RWPE2 (cell line): ENCODE data around the gene TBX6.

Experiments
- ATAC-seq: fragments of 200-7000 bp; cut with Tn5 transposase; 3 replicates; pipeline ENCODE4 v1.9.1; 2021; ENCODE audit warnings: low read depth
- DNase-seq: peaks from one replicate; pipeline ENCODE4 v3.0.0-alpha.2; 2020; ENCODE audit warnings: low spot score
- H3K27ac ChIP-seq: fragments of 450-650 bp; 2 replicates; pipeline ENCODE4 v1.5.1; 2017; ENCODE audit warnings: mild to moderate bottlenecking; ENCODE audit not compliant: poor library complexity, severe bottlenecking
- H3K27me3 ChIP-seq: fragments of 250-450 bp; sonication (Bioruptor Pico); 2 replicates; pipeline ENCODE4 v1.5.1; 2021; ENCODE audit warnings: mild to moderate bottlenecking, moderate library complexity; ENCODE audit not compliant: insufficient read depth, poor library complexity, severe bottlenecking
- H3K36me3 ChIP-seq: fragments of 250-450 bp; sonication (Bioruptor Pico); 2 replicates; pipeline ENCODE4 v1.5.1; 2020; ENCODE audit warnings: low read depth, mild to moderate bottlenecking, moderate library complexity
- H3K4me1 ChIP-seq: fragments of 250-450 bp; sonication (Bioruptor Pico); 2 replicates; pipeline ENCODE4 v1.5.1; 2021; ENCODE audit warnings: mild to moderate bottlenecking, moderate library complexity; ENCODE audit not compliant: insufficient read depth, poor library complexity, severe bottlenecking
- H3K4me3 ChIP-seq: fragments of 250-450 bp; sonication (Bioruptor Pico); 2 replicates; pipeline ENCODE4 v1.5.1; 2021; ENCODE audit warnings: mild to moderate bottlenecking, moderate library complexity; ENCODE audit not compliant: severe bottlenecking
- H3K9me3 ChIP-seq: fragments of 250-450 bp; sonication (Bioruptor Pico); 2 replicates; pipeline ENCODE4 v1.5.1; 2021; ENCODE audit warnings: mild to moderate bottlenecking, moderate library complexity; ENCODE audit not compliant: severe bottlenecking
- TF ChIP-seq, protein P1 (sequence below): fragments of 450-650 bp; IDR thresholded peaks from one replicate; pipeline ENCODE4 v1.5.1; 2017; ENCODE audit warnings: mild to moderate bottlenecking, moderate library complexity; ENCODE audit not compliant: poor library complexity, severe bottlenecking

Gene TBX6

DNA sequence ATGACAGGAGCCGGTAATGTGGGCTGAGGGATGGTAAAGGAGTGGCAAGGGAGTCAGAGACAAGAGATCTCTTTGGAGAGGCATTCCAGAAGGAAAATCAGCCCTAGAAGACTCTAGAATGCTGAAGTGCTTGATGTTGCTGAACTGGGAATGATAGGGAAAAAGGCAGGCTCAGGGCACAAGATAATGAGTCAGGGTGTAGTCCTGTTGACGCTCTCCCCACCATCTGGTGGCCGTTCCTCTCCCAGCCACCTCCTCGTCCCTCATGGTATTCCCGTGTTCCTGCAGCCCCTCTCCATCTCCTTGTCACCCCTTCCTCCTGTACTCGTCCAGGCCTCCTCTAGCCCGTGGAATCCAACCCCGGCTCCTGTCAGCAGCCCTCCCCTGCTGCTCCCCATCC is 37.3 kb downstream of the TBX6 start:
- Histone ChIP-seq H3K4me1 (peaks cover 19% of the 10 kb centered on the region), H3K4me3 (no peak overlapping the region), H3K27me3 (no peaks in the 10 kb centered on the region), H3K9me3 (no peaks in the 10 kb centered on the region), H3K27ac (peak overlapping the region; percentile 80), H3K36me3 (peaks cover 22% of the 10 kb centered on the region)
- DNase-seq = no peak
- ATAC-seq = no peak
- TF ChIP-seq, protein P1, sequence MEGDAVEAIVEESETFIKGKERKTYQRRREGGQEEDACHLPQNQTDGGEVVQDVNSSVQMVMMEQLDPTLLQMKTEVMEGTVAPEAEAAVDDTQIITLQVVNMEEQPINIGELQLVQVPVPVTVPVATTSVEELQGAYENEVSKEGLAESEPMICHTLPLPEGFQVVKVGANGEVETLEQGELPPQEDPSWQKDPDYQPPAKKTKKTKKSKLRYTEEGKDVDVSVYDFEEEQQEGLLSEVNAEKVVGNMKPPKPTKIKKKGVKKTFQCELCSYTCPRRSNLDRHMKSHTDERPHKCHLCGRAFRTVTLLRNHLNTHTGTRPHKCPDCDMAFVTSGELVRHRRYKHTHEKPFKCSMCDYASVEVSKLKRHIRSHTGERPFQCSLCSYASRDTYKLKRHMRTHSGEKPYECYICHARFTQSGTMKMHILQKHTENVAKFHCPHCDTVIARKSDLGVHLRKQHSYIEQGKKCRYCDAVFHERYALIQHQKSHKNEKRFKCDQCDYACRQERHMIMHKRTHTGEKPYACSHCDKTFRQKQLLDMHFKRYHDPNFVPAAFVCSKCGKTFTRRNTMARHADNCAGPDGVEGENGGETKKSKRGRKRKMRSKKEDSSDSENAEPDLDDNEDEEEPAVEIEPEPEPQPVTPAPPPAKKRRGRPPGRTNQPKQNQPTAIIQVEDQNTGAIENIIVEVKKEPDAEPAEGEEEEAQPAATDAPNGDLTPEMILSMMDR = no peak

DNA sequence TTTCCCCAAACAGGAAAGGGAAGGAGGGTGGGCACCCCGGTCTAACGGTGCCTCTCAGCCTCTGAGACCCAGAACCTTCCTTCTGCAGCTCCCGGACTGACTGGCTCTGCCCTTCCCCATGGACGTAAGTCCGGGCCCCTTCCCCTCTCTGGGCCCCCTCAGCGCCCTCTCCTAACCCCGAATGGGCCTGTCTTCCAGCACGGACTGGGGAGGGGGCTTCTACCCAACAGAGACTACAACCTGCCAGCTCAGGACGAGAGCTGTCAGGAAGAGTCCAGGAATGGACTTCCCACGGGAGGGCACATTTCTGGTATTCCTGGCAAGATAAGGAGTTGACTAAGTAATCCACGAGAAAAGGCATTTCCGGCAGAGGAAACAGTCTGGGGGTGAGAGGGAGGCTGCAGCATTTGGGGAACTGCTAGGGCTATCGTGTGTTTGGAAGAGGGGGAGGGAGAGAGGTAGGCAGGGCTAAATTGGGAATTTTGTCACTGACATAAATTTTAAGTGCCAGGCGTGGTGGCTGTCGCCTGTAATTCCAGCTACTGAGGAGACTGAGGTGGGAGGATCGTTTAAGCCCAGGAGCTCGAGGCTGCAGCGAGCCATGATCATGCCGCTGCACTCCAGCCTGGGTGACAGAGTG is 38.2 kb downstream of the TBX6 start:
- peak; percentile 57 for ATAC-seq
- peaks cover 15% of the 10 kb centered on the region for H3K36me3 ChIP-seq
- H3K4me3 ChIP-seq = peak overlapping the region; percentile 63
- H3K27ac ChIP-seq = peak overlapping the region; percentile 80
- no peaks in the 10 kb centered on the region for H3K9me3 ChIP-seq
- TF ChIP-seq, protein P1 = no peak
- H3K4me1 ChIP-seq = peaks cover 19% of the 10 kb centered on the region
- DNase-seq = no peak
- no peaks in the 10 kb centered on the region for H3K27me3 ChIP-seq

DNA sequence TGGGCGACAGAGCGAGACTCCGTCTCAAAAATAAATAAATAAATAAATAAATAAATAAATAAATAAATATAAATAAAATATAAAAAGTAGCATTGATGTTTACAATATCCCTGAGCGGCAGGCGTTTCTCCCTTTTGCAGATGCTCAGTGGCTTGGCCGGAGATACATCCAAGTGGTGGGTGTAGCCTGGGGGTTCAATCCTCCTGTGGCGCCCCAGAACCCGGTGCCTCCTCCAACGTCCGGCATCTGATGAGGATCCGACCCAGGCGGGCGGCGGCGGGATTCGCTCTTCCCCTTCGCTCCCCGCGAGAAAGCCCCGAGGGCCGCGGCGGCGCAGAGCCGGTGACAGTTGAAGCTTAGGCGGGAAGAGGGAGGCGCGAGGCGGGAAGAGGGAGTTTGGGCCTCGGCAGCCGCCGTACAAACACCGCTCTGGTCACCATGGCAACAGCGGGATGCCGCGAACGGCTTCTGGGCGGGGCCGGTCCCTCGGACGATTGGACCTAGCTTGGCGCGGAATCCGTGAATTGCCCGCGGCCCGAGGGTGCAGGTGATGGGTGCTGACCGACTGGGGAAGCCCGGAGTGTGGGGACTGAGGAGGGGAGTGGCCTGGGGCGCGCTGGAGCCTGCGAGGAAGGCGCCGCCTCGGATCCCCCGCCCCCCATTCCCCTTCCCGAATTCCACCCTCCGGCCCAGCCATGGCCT is 38.9 kb downstream of the TBX6 start:
- no peaks in the 10 kb centered on the region for H3K9me3 ChIP-seq
- DNase-seq (peak; percentile 95), ATAC-seq (peak; percentile 64)
- TF ChIP-seq, protein P1 = no peak
- H3K4me1 ChIP-seq = peaks cover 19% of the 10 kb centered on the region
- peaks cover 15% of the 10 kb centered on the region for H3K36me3 ChIP-seq
- peak overlapping the region; percentile 63 for H3K4me3 ChIP-seq
- peak overlapping the region; percentile 80 for H3K27ac ChIP-seq
- no peaks in the 10 kb centered on the region for H3K27me3 ChIP-seq

DNA sequence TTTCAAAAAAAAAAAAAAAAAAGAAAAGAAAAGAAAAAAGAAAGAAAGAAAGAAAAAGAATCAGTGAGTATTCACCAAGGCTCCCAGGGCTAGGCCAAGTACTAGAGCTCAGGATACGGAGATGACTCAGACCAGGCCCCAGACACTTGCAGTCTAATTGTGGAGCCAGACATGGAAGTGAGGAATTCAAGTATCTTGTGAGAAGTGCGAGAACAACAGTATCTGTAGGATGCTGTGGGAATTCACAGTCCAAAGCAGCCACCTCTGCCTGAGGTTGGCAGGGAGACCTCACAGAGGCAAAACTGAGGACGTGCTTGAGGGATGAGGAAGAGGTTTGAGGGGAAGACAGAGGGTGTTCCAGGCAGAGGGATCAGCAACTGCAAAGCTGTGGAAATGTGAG is 40.2 kb downstream of the TBX6 start:
- no peaks in the 10 kb centered on the region for H3K9me3 ChIP-seq
- peaks cover 19% of the 10 kb centered on the region for H3K4me1 ChIP-seq
- H3K27me3 ChIP-seq = no peaks in the 10 kb centered on the region
- 0 out of 3 replicates have a peak, but pooled peaks have one; percentile 17 for ATAC-seq
- H3K4me3 ChIP-seq = no peak overlapping the region
- H3K36me3 ChIP-seq = peaks cover 10% of the 10 kb centered on the region
- no peak for DNase-seq
- TF ChIP-seq, protein P1 = no peak
- H3K27ac ChIP-seq = peak overlapping the region; percentile 7

DNA sequence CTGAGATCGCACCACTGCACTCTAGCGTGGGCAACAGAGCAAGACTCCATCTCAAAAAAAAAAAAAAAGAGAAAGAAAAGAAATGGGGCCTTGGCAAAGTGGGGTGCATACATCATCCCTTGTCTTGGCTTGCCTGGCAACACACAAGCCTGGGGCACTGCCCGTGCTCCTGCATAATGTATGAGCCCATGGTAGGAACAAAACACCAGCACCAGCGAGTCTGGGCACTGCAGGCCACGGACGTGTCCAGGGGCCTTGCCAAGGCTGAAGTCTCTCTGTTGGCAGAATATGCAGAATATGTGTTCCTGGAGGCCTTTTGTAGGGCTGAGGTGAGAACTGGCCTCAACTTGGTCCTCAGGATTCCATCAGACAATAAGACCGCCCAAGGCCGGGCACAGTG is 41.9 kb downstream of the TBX6 start:
- no peaks in the 10 kb centered on the region for H3K9me3 ChIP-seq
- no peak overlapping the region for H3K27ac ChIP-seq
- H3K36me3 ChIP-seq = no peaks in the 10 kb centered on the region
- peaks cover 11% of the 10 kb centered on the region for H3K4me1 ChIP-seq
- ATAC-seq = no peak
- H3K4me3 ChIP-seq = no peak overlapping the region
- TF ChIP-seq, protein P1 = no peak
- DNase-seq = no peak
- H3K27me3 ChIP-seq = no peaks in the 10 kb centered on the region
